GM12878 (cell line): ENCODE results near the gene PAK3. TPM values are rescaled to one million over a fixed set of nuclear protein-coding genes. Genes with fewer than 3 reads are reported as not detected.

ENCODE experiments used
- ATAC-seq: fragments of 200-7000 bp; cut with Tn5 transposase; 3 replicates; pipeline ENCODE4 v1.9.1; 2020; ENCODE audit warnings: mild to moderate bottlenecking, moderate library complexity
- BruUV-seq: library from RNA; stranded (reverse); fragments of 400-500 nt; replicated peaks from 2 replicates; lab custom pipeline; 2021; lab: Mats Ljungman, UMichigan
- CTCF ChIA-PET: fragments of 300-600 bp; sonication (Branson Sonifier 250); formaldehyde crosslinking; extraction: SDS; loops from one replicate; lab custom pipeline; 2021; ENCODE audit warnings: inconsistent platforms; lab: Yijun Ruan, JAX
- POLR2A ChIA-PET: fragments of 350-600 bp; formaldehyde crosslinking; extraction: SDS; loops from one replicate; lab custom pipeline; 2021; ENCODE audit warnings: inconsistent platforms; lab: Charles Lee
- RAD21 ChIA-PET: fragments of 300-600 bp; sonication (Branson Sonifier 250); formaldehyde crosslinking; loops from one replicate; lab custom pipeline; 2023; ENCODE audit warnings: antibody characterized with exemption; ENCODE audit not compliant: unreplicated experiment; lab: Charles Lee
- SMC1A ChIA-PET: fragments of 300-600 bp; sonication (Branson Sonifier 250); formaldehyde crosslinking; loops from one replicate; lab custom pipeline; 2023; ENCODE audit not compliant: unreplicated experiment, uncharacterized antibody; lab: Charles Lee
- DNase-seq: peaks from one replicate; pipeline ENCODE4 v3.0.0-alpha.2; 2011; ENCODE audit warnings: low read depth, low spot score
- FAIRE-seq: peaks from 3 replicates; lab custom pipeline; 2011; peaks lifted over from hg19 to GRCh38; lab: Jason Lieb, UNC
- H2AFZ ChIP-seq: 2 replicates; pipeline ENCODE4 v1.6.0; 2011; ENCODE audit warnings: low read depth, low read length, control low read depth; ENCODE audit not compliant: control insufficient read depth
- H3K27ac ChIP-seq: 2 replicates; pipeline ENCODE4 v1.5.1; 2011; ENCODE audit warnings: control low read depth; ENCODE audit not compliant: control insufficient read depth, insufficient read depth
- H3K27me3 ChIP-seq, 2 experiments: replicated peaks in 1 of 2; 2 replicates each; pipeline versions ENCODE4 v1.6.0 to v1.6.1; 2011; ENCODE audit warnings: low read length in 1 of 2; ENCODE audit not compliant: control insufficient read depth in 2 of 2, insufficient read depth in 2 of 2
- H3K36me3 ChIP-seq, 2 experiments: 2 replicates each; pipeline ENCODE4 v1.5.1; 2011; ENCODE audit warnings: low read length in 1 of 2; ENCODE audit not compliant: control insufficient read depth in 2 of 2, insufficient read depth in 2 of 2
- H3K4me1 ChIP-seq: 2 replicates; pipeline ENCODE4 v1.6.1; 2011; ENCODE audit warnings: mild to moderate bottlenecking, low read length, moderate library complexity, mixed read lengths; ENCODE audit not compliant: control insufficient read depth, insufficient read depth
- H3K4me2 ChIP-seq: 2 replicates; pipeline ENCODE4 v1.6.0; 2011; ENCODE audit warnings: control low read depth; ENCODE audit not compliant: control insufficient read depth, insufficient read depth
- H3K4me3 ChIP-seq: fragments of 200-600 bp; sonication (generic); 2 replicates; pipeline ENCODE4 v1.5.1; 2016
- H3K79me2 ChIP-seq: 2 replicates; pipeline ENCODE4 v1.6.0; 2011; ENCODE audit warnings: low read length; ENCODE audit not compliant: control insufficient read depth, insufficient read depth
- H3K9ac ChIP-seq: 2 replicates; pipeline ENCODE4 v1.8.0; 2011; ENCODE audit warnings: low read length, control low read depth, mixed read lengths; ENCODE audit not compliant: control insufficient read depth, insufficient read depth
- H3K9me3 ChIP-seq: replicated peaks from 3 replicates; pipeline ENCODE4 v1.5.1; 2011; ENCODE audit warnings: mild to moderate bottlenecking, low read length; ENCODE audit not compliant: control insufficient read depth, insufficient read depth
- H4K20me1 ChIP-seq: 2 replicates; pipeline ENCODE4 v1.6.0; 2011; ENCODE audit not compliant: control insufficient read depth, insufficient read depth
- ATF7 ChIP-seq: fragments of 450-650 bp; IDR thresholded peaks from 2 replicates; pipeline ENCODE4 v1.6.1; 2016; ENCODE audit warnings: low read depth, mild to moderate bottlenecking
- BCL3 ChIP-seq: IDR thresholded peaks from 2 replicates; pipeline ENCODE4 v1.6.1; 2011; ENCODE audit warnings: borderline replicate concordance, low read depth, mild to moderate bottlenecking, moderate library complexity, low read length; ENCODE audit not compliant: insufficient read depth, poor library complexity, severe bottlenecking
- BRCA1 ChIP-seq: IDR thresholded peaks from 2 replicates; pipeline ENCODE4 v1.6.1; 2011; ENCODE audit warnings: low read depth, low read length, improper control_type of control experiment
- CBX5 ChIP-seq: sonication (generic); IDR thresholded peaks from 2 replicates; pipeline ENCODE4 v1.6.1; 2016; ENCODE audit warnings: low read depth, moderate library complexity, mild to moderate bottlenecking, inconsistent platforms
- CEBPB ChIP-seq, 2 experiments: fragments of 150-350 bp in 1 of 2; IDR thresholded peaks; 2 replicates each; pipeline ENCODE4 v1.6.1; 2012 to 2014; ENCODE audit warnings: low read depth in 2 of 2, low read length in 2 of 2, borderline replicate concordance in 1 of 2, inconsistent platforms in 1 of 2
- CEBPZ ChIP-seq: fragments of 150-350 bp; IDR thresholded peaks from 2 replicates; pipeline ENCODE4 v1.6.1; 2016; ENCODE audit warnings: low read depth, low read length
- CREB1 ChIP-seq: IDR thresholded peaks from 2 replicates; pipeline ENCODE4 v1.6.1; 2012; ENCODE audit warnings: low read depth, mild to moderate bottlenecking, inconsistent platforms
- GATAD2B ChIP-seq: fragments of 450-650 bp; conservative IDR thresholded peaks from 2 replicates; pipeline ENCODE4 v1.6.1; 2017; ENCODE audit warnings: low read depth, mild to moderate bottlenecking, moderate library complexity
- IKZF1 ChIP-seq: fragments of 450-650 bp; conservative IDR thresholded peaks from 2 replicates; pipeline ENCODE4 v1.6.1; 2017; ENCODE audit warnings: antibody characterized with exemption, mild to moderate bottlenecking
- MXI1 ChIP-seq: fragments of 150-350 bp; IDR thresholded peaks from 2 replicates; pipeline ENCODE4 v1.6.1; 2011; ENCODE audit warnings: low read depth, mild to moderate bottlenecking, inconsistent platforms, low read length, improper control_type of control experiment
- NFYA ChIP-seq: IDR thresholded peaks from 2 replicates; pipeline ENCODE4 v1.6.1; 2011; ENCODE audit warnings: low read depth, mild to moderate bottlenecking, low read length, improper control_type of control experiment, borderline replicate concordance
- NR2F1 ChIP-seq: fragments of 450-650 bp; conservative IDR thresholded peaks from 2 replicates; pipeline ENCODE4 v1.6.1; 2017; ENCODE audit warnings: mild to moderate bottlenecking
- PML ChIP-seq: IDR thresholded peaks from 2 replicates; pipeline ENCODE4 v1.6.1; 2012; ENCODE audit warnings: low read length, inconsistent platforms
- RAD51 ChIP-seq: fragments of 450-650 bp; IDR thresholded peaks from 2 replicates; pipeline ENCODE4 v1.6.1; 2016; ENCODE audit warnings: moderate library complexity, mild to moderate bottlenecking, inconsistent platforms
- RCOR1 ChIP-seq: conservative IDR thresholded peaks from 2 replicates; pipeline ENCODE4 v1.6.1; 2012; ENCODE audit warnings: low read depth, low read length, improper control_type of control experiment
- SIN3A ChIP-seq: IDR thresholded peaks from 2 replicates; pipeline ENCODE4 v1.6.1; 2012; ENCODE audit warnings: low read depth, low read length, improper control_type of control experiment
- SMAD1 ChIP-seq: fragments of 450-650 bp; IDR thresholded peaks from 2 replicates; pipeline ENCODE4 v1.6.1; 2018; ENCODE audit warnings: mild to moderate bottlenecking, low read depth; ENCODE audit not compliant: partially characterized antibody
- SMAD5 ChIP-seq: IDR thresholded peaks from 2 replicates; pipeline ENCODE4 v1.6.1; 2016; ENCODE audit warnings: antibody characterized with exemption, low read depth
- ZNF217 ChIP-seq: fragments of 450-650 bp; IDR thresholded peaks from 2 replicates; pipeline ENCODE4 v1.6.1; 2017; ENCODE audit warnings: antibody characterized with exemption, mild to moderate bottlenecking
- WGBS: methylation state at CpG from one replicate; pipeline ENCODE4 v1.1.6; 2016; ENCODE audit warnings: low lambda C conversion rate; ENCODE audit not compliant: insufficient replicate concordance, insufficient coverage; ENCODE audit errors: missing lambda C conversion rate; 5-methylcytosine and 5-hydroxymethylcytosine counted together
- in situ Hi-C: fragments of 300-500 bp; cut with MboI; formaldehyde crosslinking; loops from 9 replicates; pipeline ENCODE4 v1.14.3; 2018; ENCODE audit warnings: mixed read lengths
- intact Hi-C: fragments of 100-400 bp; cut with micrococcal nuclease; formaldehyde crosslinking; loops from one replicate; pipeline ENCODE4 v1.14.2; 2022; ENCODE audit not compliant: unreplicated experiment
- polyA plus RNA-seq, 11 experiments: library from polyadenylated mRNA; depleted of rRNA in 4 of 11; unstranded in 6 of 11; stranded (reverse) in 5 of 11; fragments of >200 nt; fragmentation: Nextera tagmentation in 4 of 11; fragmentation: Illumina TruSeq in 1 of 11; extraction: Ambion mirVana in 4 of 11; extraction: Trizol in 1 of 11; gene quantifications; 1 replicate in 1 of 11; 2 replicates in 10 of 11; pipeline versions ENCODE4 v1.2.1 to v1.2.3, GENCODE V29; 2011 to 2016; ENCODE audit warnings: inconsistent platforms in 2 of 11, missing spikeins in 2 of 11, low read depth in 1 of 11
- total RNA-seq, 4 experiments: library from RNA; depleted of rRNA in 3 of 4; stranded (reverse); fragments of >200 nt in 3 of 4; fragmentation: Illumina TruSeq in 1 of 4; extraction: Trizol in 1 of 4; gene quantifications; 2 replicates each; pipeline versions ENCODE4 v1.2.1 to v1.2.3, GENCODE V29; 2013 to 2021

Gene PAK3
- total and polyA plus RNA-seq, 10 of the 15 experiments (the other 5 are each of a cell fraction or from before 2014, with no cell fraction given), result 0.02 to 0.10 (median 0.04) TPM; not detected in 6

DNA sequence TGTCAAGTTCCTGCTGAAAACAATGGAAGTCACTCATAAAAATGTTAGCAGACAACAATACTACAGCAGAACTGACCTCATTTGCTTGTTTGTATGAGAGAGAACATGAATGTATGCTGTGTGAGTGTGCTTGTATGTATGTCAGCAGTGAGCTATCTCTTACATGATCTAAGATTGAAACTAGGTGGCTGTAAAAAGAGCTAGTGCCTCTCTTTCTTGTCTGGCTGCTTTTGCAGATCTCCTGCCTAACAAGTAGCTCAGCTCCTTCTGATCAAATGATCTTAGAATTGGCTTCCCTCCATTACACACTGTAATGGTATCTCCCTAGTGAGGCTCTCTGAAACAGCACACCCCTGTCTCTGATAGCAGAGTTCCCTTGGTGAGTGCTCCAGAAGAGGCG, 20.7 kb downstream of the PAK3 start (continued):
- TF ChIP-seq BCL3, result no peak

GRCh38 chrX:111119341-111119740, 23.4 kb downstream of the PAK3 start:
- no TSS peak for BruUV-seq
- no peak overlapping the region for H3K4me3 ChIP-seq
- no peak overlapping the region for H3K9ac ChIP-seq
- no peaks in the 10 kb centered on the region for H3K4me1 ChIP-seq
- H4K20me1 ChIP-seq, result no peaks in the 10 kb centered on the region
- no peak overlapping the region for H3K4me2 ChIP-seq
- FAIRE-seq (no peak), DNase-seq (no peak), ATAC-seq (no peak)
- SMC1A ChIA-PET, result interaction anchor here (1.6 kb wide), 1 partner anchor 13 kb away, joined by 4 read pairs; no protein-coding TSS in a partner anchor
- H3K9me3 ChIP-seq, result no peaks in the 10 kb centered on the region
- CTCF ChIA-PET, result interaction anchor here (0.7 to 1.7 kb wide), 2 partner anchors 21 to 254 kb away, joined by 3 to 4 read pairs; no protein-coding TSS in a partner anchor
- in situ Hi-C loops, result no loop called here
- H3K27ac ChIP-seq, result no peak overlapping the region
- POLR2A ChIA-PET, result no interaction called here
- intact Hi-C loops, result no loop called here
- WGBS, result 36% methylated on average over 2 of the region's 2 CpGs
- no peaks in the 10 kb centered on the region for H3K36me3 ChIP-seq
- no peak overlapping the region for H2AFZ ChIP-seq
- H3K79me2 ChIP-seq, result no peaks in the 10 kb centered on the region
- H3K27me3 ChIP-seq, result no peaks in the 10 kb centered on the region
- RAD21 ChIA-PET, result no interaction called here
- TF ChIP-seq BCL3, result no peak
- no peak for TF ChIP-seq NFYA
- TF ChIP-seq IKZF1, result no peak
- TF ChIP-seq SMAD5, result no peak
- no peak for TF ChIP-seq NR2F1
- no peak for TF ChIP-seq MXI1
- no peak for TF ChIP-seq RAD51
- TF ChIP-seq ATF7, result no peak
- TF ChIP-seq GATAD2B, result no peak
- TF ChIP-seq CEBPZ, result no peak
- TF ChIP-seq SMAD1, result no peak
- TF ChIP-seq CBX5, result no peak
- no peak for TF ChIP-seq SIN3A
- no peak for TF ChIP-seq PML
- no peak for TF ChIP-seq CREB1
- TF ChIP-seq RCOR1, result no peak
- TF ChIP-seq ZNF217, result no peak
- TF ChIP-seq BRCA1, result no peak
- no peak for TF ChIP-seq CEBPB (IDR thresholded peaks at IDR 0.05; ENCODE audit: borderline replicate concordance in 1 of 2, low read depth in 2 of 2, low read length in 2 of 2)
